DOHH2 (cell line): ENCODE results near the gene FTCDNL1.

Source experiments
- CTCF ChIP-seq: fragments of 200-600 bp; sonication (generic); IDR thresholded peaks from one replicate; pipeline ENCODE4 v1.5.1; 2014; ENCODE audit warnings: antibody characterized with exemption, mild to moderate bottlenecking, low read depth, low read length; ENCODE audit not compliant: poor library complexity, severe bottlenecking
- EZH2phosphoT487 ChIP-seq: fragments of 200-600 bp; sonication (generic); IDR thresholded peaks from 2 replicates; pipeline ENCODE4 v1.6.1; 2017; ENCODE audit warnings: borderline replicate concordance, mild to moderate bottlenecking, antibody characterized with exemption, low read length, moderate library complexity, mixed read lengths

GRCh38 chr2:199851883-199852282 is 891 bp upstream of the FTCDNL1 start:
- no peak for TF ChIP-seq CTCF
- TF ChIP-seq EZH2phosphoT487, result no peak
